Testis (tissue), 2 donors: Measurements from ENCODE around the gene CDK8.
"Not testable (repeated sequence)": the region's sequence is repeated elsewhere in the genome, so short reads cannot be mapped to it uniquely, and the experiment has no call there.

Experiments
- CTCF ChIP-seq, 3 experiments: fragments of 450-650 bp in 2 of 3; fragments of 200-600 bp in 1 of 3; sonication (generic) in 1 of 3; IDR thresholded peaks; one replicate each; pipeline ENCODE4 v1.5.1; 2016 to 2019; ENCODE audit warnings: antibody characterized with exemption in 3 of 3, mild to moderate bottlenecking in 2 of 3, moderate library complexity in 1 of 3
- POLR2A ChIP-seq: fragments of 450-650 bp; IDR thresholded peaks from one replicate; pipeline ENCODE4 v1.6.1; 2017; ENCODE audit warnings: antibody characterized with exemption, mild to moderate bottlenecking, moderate library complexity

GRCh38 chr13:26312019-26312418, 58.1 kb downstream of the CDK8 start:
- TF ChIP-seq CTCF (IDR thresholded peaks at IDR 0.05); POLR2A: not testable (repeated sequence)
